NCI-H2227 treated with DMSO at 0.1 percent for 48 hours (cell line): ENCODE measurements around the gene CRYBG3.
"Not testable (repeated sequence)": the region's sequence is repeated elsewhere in the genome, so short reads cannot be mapped to it uniquely, and the experiment has no call there.

ENCODE experiments used
- DNase-seq: peaks from one replicate; lab custom pipeline; 2025; lab: John Stamatoyannopoulos, UW

The CRYBG3 gene

DNA sequence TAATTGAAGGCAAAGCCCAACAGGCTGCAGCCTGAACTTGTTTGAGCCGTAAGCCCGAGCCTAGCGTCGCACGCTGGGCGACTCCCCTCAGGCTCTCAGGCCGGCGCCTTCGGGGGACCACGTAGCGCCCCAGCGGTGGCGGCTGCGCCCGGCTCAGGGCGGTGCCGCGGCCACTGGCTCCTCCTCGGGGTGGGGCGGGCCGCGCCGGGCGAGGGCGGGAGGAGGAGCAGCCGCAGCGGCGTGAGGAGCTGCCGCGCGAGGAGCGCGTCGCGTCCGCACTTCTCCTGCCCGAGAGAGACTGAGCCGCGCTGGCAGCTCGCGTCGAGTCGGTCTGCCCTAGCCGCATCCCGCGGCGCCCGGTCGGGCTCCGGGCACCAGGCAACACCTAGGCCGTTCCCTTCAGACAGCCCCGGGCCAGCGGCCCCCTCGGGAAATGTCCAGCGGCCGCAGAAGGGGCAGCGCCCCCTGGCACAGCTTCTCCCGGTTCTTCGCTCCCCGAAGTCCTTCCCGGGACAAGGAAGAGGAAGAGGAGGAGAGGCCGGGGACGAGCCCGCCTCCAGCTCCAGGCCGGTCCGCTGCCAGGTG, at the start of gene CRYBG3:
Gene CRYBG3, plus strand, starts transcription at position 238 of the 585 bp plus-strand sequence. Its CDS starts 196 bp downstream, at position 434.
- peak; percentile 34 for DNase-seq

DNA sequence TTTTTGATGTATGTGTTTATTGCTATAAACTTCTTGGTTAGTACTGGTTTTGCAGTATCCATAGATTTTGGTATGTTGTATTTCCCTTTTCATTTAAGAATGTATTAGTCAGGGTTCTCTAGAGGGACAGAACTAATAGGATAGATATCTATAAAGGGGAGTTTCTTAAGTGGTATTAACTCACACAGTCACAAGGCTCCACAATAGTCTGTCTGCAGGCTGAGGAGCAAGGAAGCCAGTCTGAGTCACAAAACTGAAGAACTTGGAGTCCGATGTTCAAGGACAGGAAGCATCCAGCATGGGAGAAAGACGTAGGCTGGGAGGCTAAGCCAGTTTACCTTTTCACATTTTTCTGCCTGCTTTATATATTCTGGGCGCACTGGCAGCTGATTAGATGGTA, 48.9 kb upstream of the CRYBG3 start:
- no peak for DNase-seq

DNA sequence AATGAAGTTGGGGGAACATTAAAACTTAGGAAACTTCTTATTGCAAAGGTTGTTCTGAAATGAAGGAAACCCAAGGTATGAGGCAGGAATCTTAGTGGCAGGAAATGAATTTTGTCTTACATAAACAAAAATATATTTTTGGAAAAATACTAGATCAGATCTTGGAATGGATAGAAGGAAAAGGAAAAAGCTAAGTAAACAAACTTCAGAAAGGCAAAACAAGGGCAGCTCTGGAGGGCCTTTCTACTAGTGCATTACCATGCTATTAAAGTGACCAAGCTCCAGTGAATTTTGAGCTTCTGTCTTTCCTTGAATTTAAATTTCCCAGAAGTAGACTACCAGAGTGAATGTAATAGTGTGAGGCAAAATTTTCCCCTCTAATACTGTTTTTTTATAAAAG, 43.7 kb upstream of the CRYBG3 start:
- DNase-seq, result no peak

DNA sequence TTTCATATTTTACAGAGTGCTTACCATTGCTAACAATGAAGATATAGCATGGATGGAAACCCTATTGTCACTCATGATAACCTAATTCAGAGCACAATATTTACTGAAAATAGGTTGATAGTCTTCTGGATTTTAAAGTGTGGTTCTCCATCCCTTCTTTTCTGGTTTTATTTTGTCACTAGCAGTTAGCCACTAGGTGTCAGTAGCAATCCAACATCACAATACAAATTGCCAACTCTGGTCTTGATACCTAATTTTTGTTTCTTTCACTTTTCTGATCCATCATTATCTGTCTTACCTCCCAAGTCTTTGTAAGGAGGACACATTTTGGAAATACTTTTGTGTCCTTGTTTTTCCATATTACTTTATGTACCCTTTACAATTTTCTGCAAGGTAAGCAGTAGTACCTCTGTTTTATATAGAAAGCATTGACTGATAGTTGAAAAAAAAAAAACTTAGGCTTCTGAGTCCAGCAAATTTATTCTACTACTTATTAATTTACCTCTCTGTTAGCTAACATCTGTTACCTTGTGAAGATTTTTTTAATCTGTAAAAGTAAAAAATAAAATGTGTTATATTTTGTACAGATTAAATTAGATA, 28.3 kb upstream of the CRYBG3 start:
- DNase-seq, result peak; percentile 31

DNA sequence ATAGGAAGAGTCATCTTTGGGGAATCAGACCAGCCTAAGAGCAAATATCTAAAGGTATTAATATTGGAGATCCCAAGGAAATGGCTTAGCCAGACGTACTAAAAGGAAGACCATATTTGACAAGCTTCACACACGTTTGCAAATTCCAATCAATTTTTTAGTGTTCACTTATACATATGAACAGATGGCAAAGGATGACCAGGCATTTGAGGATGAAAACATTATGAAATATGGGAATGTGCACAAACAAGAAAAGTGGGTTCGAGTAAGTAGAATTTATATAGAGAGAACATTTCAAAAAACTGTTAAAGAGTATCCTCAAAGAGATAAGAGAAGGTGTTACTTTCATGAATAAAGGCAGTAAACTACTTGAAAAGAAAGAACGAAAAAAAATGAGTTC, 25.9 kb upstream of the CRYBG3 start:
- DNase-seq, result no peak

DNA sequence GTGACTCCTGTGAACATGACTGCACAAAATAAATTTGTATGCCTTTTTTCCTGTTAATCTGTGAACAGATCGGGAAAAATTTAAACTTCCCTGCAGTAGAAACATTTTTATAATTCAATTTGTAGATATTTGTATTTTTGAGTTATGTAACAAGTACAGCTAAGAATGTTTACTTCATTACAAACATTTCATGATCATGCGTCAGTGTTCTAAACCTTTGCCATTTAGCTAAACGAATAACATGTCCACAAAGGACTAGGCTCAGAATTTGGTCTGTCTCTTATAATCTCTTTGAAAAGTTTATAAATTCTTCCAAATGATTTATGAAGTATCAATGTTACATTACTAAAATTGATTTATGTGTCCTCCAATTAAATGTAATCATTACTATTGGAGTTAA, 17.3 kb upstream of the CRYBG3 start:
- no peak for DNase-seq

DNA sequence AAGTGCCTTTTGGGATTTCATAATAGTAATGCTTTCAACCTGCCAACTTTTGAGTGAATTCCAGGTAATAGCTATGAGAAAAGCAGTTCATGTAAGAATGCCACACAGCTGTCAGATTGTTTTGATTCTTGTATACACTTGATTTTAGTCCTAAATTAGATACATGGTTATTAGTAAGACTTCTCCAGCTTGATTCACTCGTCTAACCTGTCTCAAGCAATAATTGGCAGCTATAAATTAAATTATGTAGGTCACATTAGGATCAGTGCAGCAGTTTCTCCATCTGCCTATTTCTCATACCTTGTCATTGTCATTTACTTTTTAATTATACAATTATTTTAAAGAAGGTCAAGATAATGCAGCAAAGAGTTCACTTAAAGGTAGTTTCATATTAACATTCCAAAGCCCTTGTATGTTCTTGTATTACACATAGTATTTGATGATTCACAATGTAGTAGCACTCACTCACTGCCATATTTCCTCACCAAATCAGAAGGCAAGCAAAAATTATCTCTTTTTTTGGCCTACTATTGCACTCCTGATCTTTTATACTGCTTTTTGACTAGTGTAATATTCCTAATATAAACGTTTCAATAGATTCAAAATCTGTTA, 10.9 kb upstream of the CRYBG3 start:
- no peak for DNase-seq

DNA sequence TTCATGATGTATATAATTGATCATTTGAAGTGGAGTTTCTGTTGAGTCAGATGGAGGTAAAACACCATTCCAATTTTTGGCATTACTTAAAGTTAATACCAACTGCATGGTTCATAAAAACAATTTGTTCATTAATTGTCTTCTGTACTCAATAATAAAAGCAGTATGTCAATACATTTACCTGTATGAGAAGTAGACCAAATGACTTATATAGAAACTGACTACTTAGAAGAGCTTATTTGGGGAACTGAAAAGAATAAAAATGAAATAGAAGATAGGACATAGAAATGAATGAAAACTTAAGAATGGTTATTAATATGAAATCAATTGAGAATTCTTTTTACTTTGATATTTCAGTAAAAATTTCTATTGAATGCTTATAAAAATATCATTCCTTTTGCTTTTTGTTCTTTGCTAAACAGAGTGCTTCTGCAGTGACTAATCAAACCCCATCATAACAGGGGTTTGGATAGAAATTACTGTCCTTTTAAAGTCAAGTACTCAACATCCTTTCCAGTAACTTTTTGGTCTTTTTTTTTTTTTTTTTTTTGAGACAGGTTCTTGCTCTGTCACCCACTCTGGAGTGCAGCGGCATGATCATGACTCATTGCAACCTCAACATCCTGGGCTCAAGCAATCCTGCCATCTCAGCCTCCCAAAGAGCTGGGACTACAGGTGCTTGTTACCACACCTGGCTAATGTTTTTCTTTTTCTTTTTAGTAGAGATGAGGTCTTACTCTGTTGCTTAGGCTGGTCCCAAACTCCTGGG, 6.5 kb upstream of the CRYBG3 start:
- DNase-seq, result no peak

DNA sequence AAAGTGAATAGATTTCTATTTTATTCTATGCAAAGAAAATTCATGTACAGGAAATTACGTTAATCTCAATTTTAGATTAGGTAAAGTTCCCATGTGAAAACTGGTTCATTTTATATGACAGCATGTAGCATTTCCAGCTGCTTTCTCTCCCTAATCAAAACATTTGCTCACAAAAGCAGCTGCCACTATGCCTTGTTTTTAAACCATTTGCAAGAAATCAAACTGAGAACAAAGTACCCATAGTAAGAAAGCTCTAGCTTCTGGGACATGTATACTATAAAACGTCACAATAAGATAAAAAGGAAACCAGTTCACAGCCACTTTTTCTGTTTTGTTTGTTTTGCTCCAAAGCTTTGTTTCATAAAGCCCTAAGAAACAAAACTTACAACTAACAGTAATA, 5.0 kb upstream of the CRYBG3 start:
- DNase-seq, result no peak

DNA sequence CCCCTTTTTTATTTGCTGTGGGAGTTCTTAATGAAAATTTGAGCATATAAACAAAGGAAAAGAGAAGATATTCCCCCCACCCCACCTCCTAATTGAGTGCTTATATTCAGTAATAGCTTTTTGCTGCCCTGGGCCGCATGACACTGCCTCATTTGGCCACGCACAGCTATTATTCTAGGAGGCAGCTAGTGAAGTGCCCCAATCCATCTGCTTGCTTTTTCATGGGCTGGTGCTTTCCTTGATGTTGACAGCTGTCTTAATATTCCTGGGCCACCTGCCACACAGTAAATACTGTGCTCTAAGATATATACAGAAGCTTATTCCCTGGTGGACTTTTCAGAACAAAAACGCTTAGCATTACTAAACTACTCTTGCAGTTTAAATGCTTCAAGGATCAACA, 3.8 kb upstream of the CRYBG3 start:
- peak; percentile 29 for DNase-seq

DNA sequence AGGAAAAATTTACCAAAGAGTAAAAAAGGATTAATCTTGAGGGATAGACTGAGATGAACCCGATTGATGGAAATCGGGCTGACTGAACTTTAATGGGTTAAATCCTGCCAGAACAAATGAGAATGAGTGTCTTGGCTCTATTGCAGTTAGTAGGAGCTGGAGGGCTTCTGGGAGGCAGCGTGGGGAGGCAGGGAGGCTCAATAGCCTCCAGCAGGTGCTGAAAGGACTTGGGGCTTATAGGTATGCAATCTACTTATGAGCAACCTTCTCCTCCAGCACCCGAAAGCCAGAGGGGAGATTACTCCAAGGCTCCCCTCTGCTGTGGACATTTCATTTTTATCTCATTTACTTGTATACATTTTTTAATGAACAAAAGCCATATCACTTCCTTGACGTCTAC, 1.0 kb upstream of the CRYBG3 start:
- DNase-seq, result no peak

DNA sequence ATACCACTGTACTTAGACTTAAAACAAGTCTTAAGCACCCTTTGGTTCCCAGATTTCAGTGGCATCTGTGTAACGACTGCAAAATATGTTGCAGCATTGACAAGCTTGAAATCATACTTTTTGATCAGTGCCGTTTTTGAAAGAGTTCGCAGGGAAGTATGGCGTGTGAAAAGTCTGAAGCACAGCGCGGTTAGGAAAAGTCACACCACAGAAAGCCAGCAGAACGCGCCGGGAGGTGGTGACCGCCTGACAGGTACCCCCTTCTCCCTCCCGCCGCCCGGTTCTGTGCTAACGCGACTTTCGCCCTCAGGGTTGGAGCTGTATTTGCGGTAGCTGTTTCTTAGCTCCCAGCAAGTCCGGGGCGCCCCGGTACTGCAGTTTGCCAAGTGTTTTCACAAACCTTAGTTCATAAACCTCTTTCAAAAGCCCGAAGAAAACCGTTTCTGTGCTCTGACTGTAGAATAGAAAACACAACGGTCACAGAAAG, 481 bp upstream of the CRYBG3 start:
- DNase-seq, result no peak

DNA sequence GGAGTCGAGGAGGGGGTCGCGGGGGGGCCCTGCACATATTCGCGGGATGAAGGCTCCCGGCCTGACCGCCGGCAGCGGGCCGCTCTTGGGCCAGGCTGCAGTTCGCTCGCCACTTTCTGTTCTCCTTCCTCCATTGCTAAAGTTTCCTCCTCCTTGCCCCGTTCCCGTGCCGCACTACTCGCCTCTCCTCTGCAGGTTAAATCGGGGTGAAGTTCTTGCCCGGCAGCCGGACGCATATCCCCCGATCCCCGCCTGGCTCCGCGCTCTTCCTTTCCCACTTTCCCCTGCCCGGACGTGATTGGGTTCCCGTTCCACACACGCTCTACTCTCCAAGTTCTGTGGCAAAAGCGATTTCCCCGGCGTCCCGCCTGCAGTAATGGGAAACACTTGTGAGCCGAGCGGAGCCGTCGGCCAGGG, 556 bp downstream of the CRYBG3 start:
- peak; percentile 2 for DNase-seq

DNA sequence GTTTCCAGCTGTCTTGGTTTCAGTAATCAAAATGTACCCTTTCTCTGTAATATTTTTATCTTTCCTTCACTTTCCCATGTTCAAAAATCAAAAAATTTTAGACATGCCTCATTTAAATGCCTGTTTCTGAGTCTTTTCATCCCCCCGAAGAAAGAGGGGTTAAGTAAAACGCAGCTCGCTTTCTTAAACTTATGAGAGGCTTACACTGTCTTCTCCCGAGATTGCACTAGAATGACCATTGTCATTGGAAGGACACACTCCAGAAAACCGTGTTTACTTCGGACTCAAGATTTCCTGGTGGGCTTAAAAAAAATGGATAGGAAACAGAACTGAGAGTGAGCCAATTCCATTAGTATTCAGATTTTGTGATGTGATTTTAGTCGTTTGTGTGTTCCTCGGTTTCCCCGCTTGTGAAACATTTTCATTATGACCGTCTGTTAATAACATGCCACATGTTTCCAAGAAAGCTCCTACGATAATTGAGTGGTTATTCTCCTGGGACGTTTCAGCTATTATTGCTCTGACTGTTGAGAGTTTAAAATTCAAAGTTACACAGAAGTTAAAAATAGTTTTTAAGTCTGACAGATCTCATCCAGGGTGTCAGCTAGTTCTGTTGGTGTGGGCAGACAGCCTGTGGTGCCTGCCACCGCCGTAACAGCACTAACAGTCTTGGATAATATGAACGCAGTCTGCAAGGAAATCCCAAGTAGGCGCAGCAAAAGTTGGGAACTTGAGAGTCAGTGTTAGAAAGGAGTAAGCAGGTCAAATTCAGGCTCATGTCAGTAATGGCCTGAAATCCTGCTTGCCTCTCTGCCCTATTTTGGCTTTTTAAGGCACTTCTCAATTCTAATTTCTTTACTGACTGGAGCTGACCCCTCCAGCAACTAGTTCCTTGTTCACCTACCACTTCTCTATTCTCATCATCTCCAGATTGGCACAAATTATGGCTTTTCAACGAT, 1.5 kb downstream of the CRYBG3 start:
- no peak for DNase-seq

DNA sequence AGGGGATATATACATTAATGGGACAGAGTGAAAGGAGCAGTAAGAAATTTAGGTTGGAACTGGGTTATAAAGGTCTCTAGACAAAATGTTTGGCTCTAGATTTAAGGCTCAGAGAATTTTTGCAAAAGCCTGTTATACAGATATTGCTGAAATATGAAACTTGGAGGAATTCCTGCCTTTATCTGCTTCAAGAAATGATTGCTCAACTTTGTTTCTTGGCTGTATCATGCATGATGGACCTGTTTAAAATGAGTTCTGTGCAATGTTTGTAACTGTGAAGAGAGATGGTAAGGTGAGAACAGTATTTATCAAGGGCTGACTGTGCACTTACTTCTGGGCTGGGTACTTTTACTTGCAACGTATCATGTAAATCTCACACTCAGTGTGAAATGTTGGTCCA, 3.3 kb downstream of the CRYBG3 start:
- DNase-seq, result no peak

DNA sequence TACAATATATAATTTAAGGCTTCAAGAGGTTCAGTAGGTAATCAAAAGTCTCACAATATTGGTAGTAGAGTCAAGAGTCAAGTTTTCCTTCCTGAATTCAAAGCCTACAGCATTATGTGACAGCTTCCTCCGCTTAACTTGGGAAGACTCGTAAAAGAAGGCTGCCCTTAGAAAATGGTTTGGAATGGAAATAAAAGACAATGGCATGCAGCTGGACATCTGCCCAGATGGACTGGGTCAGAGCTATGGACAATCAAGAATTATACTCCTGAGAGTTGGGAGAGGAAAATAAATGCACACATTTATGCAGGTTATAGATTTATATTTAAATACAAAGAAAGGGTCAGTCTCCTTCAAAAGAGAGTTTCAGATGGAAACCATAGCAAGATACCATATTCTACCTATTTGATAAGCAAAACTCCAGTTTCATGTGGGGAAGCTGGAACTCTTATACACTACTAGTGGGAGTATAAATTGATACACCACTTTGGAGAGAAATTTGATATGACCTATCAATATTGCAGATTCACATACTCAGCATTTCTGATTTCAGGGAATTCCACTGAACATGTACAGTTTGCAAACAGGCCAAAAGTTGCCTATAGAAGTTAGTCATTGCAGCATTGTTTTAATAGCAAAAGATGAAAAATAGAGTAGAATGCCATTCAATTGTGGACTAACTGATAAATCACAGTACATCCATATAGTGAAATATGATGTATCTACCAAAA, 6.1 kb downstream of the CRYBG3 start:
- no peak for DNase-seq

DNA sequence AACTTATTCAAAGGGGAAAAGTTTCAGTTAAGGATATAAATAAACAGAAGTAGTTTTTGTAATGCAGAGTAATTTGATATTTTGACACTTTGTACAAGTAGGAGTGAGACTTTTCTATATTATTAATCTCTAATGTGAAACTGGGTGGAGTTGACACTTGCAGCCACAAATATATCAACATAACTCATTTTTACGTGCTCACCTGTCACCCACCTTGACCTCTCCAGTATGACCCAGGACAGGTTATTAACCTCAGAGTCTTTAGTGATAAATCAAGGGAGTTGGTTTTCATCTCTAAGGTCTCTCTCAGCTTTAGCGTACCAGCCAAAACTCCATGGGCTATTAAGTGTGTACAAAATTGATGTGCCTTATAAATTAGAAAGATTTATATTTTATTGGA, 7.4 kb downstream of the CRYBG3 start:
- DNase-seq, result no peak

DNA sequence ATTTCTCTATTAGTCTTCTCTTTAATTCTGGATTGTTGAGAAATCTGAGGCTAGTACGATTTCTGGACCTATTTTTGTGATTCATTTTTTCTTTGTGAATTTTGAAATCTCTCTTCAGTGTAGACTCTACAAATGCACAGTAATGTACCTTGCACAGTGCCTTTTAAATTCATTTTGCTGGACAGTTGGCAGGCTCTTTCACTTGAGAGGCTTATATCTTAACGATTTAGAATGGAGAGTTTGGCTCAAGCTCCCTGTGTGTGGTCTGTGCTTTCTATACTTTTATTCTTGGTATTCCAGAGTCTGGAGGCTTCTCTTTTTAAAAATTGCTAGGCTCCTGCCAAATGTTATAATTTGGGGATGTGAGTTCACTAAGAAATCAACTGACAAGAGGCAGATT, 8.8 kb downstream of the CRYBG3 start:
- no peak for DNase-seq

DNA sequence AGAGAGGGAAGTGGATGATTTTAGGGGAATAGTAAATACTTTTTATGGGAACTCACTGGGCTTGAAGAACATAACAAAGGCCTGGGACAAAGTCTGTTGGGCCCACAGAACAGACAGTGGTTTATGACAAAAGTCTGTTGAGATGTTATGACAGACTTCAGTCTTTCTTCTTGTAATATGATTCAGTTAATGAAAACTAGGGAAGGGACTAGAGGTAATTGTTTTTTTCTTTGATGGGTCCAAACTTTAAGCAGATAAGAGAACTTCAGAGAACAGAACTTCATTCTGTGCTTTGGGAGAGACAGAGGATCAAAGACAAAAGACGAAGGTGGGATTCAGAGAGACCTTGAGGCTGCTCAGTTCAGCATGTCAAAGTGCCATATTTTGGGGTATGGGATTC, 9.3 kb downstream of the CRYBG3 start:
- DNase-seq, result no peak

DNA sequence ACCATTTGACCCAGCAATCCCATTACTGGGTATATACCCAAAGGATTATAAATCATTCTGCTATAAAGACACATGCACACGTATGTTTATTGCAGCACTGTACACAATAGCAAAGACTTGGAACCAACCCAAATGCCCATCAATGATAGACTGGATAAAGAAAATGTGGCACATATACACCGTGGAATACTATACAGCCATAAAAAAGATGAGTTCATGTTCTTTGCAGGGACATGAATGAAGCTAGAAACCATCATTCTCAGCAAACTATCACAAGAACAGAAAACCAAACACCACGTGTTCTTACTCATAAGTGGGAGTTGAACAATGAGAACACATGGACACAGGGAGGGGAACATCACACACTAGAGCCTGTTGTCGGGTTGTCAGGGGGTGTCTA, 11.4 kb downstream of the CRYBG3 start:
- DNase-seq, result not testable (repeated sequence)

DNA sequence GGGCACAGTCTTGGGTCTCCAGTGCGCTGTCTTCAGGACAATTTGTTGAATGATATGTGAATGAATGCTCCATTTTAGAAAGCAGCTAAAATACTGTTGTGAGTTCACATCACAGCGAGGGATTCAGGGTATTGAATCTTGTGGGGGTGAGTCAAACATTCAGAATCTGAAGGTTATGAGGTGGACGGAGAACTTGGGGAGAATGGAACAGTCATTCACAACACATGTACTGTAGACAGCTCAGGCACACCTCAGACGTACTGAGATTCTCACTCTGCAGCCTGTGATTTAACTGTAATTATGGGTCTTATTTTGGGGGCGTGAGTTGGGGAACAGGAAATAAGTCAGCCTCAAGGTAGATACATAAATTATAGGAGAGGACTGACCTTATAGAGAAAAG, 13.9 kb downstream of the CRYBG3 start:
- no peak for DNase-seq
